K562 (cell line): Measurements from ENCODE around the gene SYNGR4. TPM values are rescaled to one million over a fixed set of nuclear protein-coding genes. Genes with fewer than 3 reads are reported as not detected.

Experiments used
- DEAF1 ChIP-seq: fragments of 450-650 bp; formaldehyde crosslinking; IDR thresholded peaks from 2 replicates; pipeline ENCODE4 v1.4.0; 2020; ENCODE audit warnings: mild to moderate bottlenecking, moderate library complexity
- FOSL1 ChIP-seq: fragments of 200-800 bp; sonication (Bioruptor generic); conservative IDR thresholded peaks from 2 replicates; pipeline ENCODE4 v1.6.1; 2016; ENCODE audit warnings: missing genetic modification characterization, missing compliant biosample characterization
- MNT ChIP-seq, 2 experiments: fragments of 450-650 bp; conservative IDR thresholded peaks; 2 replicates each; pipeline ENCODE4 v1.6.1; 2017; ENCODE audit warnings: mild to moderate bottlenecking in 2 of 2, moderate library complexity in 2 of 2
- PBX2 ChIP-seq, 2 experiments: IDR thresholded peaks in 1 of 2; conservative IDR thresholded peaks in 1 of 2; 2 replicates each; pipeline ENCODE4 v1.6.1; 2016; ENCODE audit warnings: low read depth in 2 of 2, mild to moderate bottlenecking in 1 of 2, missing compliant biosample characterization in 1 of 2, missing genetic modification characterization in 1 of 2, moderate library complexity in 1 of 2
- PHB ChIP-seq: fragments of 250-450 bp; sonication (Bioruptor Pico); IDR thresholded peaks from 2 replicates; pipeline ENCODE4 v1.5.0; 2021
- SMC3 ChIP-seq: conservative IDR thresholded peaks from 2 replicates; pipeline ENCODE4 v1.6.1; 2011; ENCODE audit warnings: low read depth, low read length, improper control_type of control experiment; ENCODE audit not compliant: insufficient read depth
- SP1 ChIP-seq: sonication (generic); formaldehyde crosslinking; IDR thresholded peaks from 2 replicates; pipeline ENCODE4 v1.8.1; 2022; ENCODE audit warnings: mild to moderate bottlenecking, missing genetic modification reagents
- TCF7L2 ChIP-seq: fragments of 150-350 bp; IDR thresholded peaks from 2 replicates; pipeline ENCODE4 v1.6.1; 2016; ENCODE audit warnings: low read depth, mild to moderate bottlenecking, low read length, moderate library complexity
- ZBTB2 ChIP-seq: fragments of 450-650 bp; IDR thresholded peaks from 2 replicates; pipeline ENCODE4 v1.6.1; 2016; ENCODE audit warnings: antibody characterized with exemption
- ZBTB7A ChIP-seq: IDR thresholded peaks from 2 replicates; pipeline ENCODE4 v1.6.1; 2011; ENCODE audit warnings: low read depth, mild to moderate bottlenecking, low read length, moderate library complexity, borderline replicate concordance; ENCODE audit not compliant: control insufficient read depth
- polyA plus RNA-seq, 8 experiments: library from polyadenylated mRNA; depleted of rRNA in 4 of 8; stranded (reverse) in 5 of 8; unstranded in 3 of 8; fragments of >200 nt; fragmentation: Nextera tagmentation in 2 of 8; fragmentation: Illumina TruSeq in 1 of 8; extraction: Ambion mirVana in 2 of 8; extraction: Trizol in 1 of 8; gene quantifications; 2 replicates each; pipeline versions ENCODE4 v1.2.1 to v1.2.3, GENCODE V29; 2011 to 2014; ENCODE audit warnings: inconsistent platforms in 1 of 8, missing spikeins in 1 of 8
- total RNA-seq, 7 experiments: library from RNA; depleted of rRNA in 6 of 7; stranded (reverse); fragments of >200 nt in 6 of 7; fragmentation: Illumina TruSeq in 2 of 7; extraction: Trizol in 2 of 7; gene quantifications; 2 replicates each; pipeline versions ENCODE4 v1.2.1 to v1.2.3, GENCODE V29; 2011 to 2021; ENCODE audit warnings: low replicate concordance in 1 of 7

SYNGR4 gene
- total and polyA plus RNA-seq, 9 of the 15 experiments (the other 6 are each of a cell fraction or from before 2014, with no cell fraction given) = 0.07 to 0.14 TPM; not detected in 7

GRCh38 chr19:48319647-48320541, 44.3 kb upstream of the SYNGR4 start (continued):
- no peak for TF ChIP-seq TCF7L2
- TF ChIP-seq FOSL1 (tag) = no peak
- peak; percentile 84 for TF ChIP-seq SP1 (CRISPR knock-in tag)
- TF ChIP-seq ZBTB7A = peak; percentile 38; the same call in 1 of the 2 replicates
- no peak for TF ChIP-seq PHB
- peak; percentile 89 for TF ChIP-seq DEAF1 (CRISPR knock-in tag)
- TF ChIP-seq MNT (conservative IDR thresholded peaks at IDR 0.05) = peak; percentile 40 to 43; a peak in 2 of 4 replicates
- TF ChIP-seq ZBTB2 = no peak
- TF ChIP-seq SMC3 = peak; percentile 90
- TF ChIP-seq PBX2 (CRISPR knock-in tag; IDR thresholded peaks at IDR 0.05; ENCODE audit: low read depth) = no peak
- peak; percentile 58 for TF ChIP-seq PBX2 (tag; conservative IDR thresholded peaks at IDR 0.05; ENCODE audit: low read depth)
